T1000 (cell line): Measurements from ENCODE around the gene KRT6B.
"Not testable (repeated sequence)": the region's sequence is repeated elsewhere in the genome, so short reads cannot be mapped to it uniquely, and the experiment has no call there.

Experiments
- DNase-seq: peaks from one replicate; lab custom pipeline; 2025; ENCODE audit warnings: mixed read lengths; lab: John Stamatoyannopoulos, UW

The KRT6B gene

GRCh38 chr12:52469853-52470252 lies 17.9 kb upstream of the KRT6B start:
- DNase-seq: no peak

- DNase-seq: no peak
Measured at GRCh38 chr12:52464897-52465296, 13.0 kb upstream of the KRT6B start.

- no peak for DNase-seq
Measured at GRCh38 chr12:52461693-52462092, 9.7 kb upstream of the KRT6B start.

- no peak for DNase-seq
Measured at GRCh38 chr12:52458861-52459260, 6.9 kb upstream of the KRT6B start.

- DNase-seq: no peak
Measured at GRCh38 chr12:52455821-52456220, 3.9 kb upstream of the KRT6B start.

- DNase-seq: no peak
Measured at GRCh38 chr12:52454411-52455201, 2.7 kb upstream of the KRT6B start.

- no peak for DNase-seq
Measured at GRCh38 chr12:52448228-52448627, 3.7 kb downstream of the KRT6B start.

- not testable (repeated sequence) for DNase-seq
Measured at GRCh38 chr12:52447196-52447595, 4.8 kb downstream of the KRT6B start.

- no peak for DNase-seq
Measured at GRCh38 chr12:52446367-52447045, 5.4 kb downstream of the KRT6B start.

GRCh38 chr12:52445876-52446275 lies 6.1 kb downstream of the KRT6B start:
- DNase-seq: no peak

- DNase-seq: no peak
Measured at GRCh38 chr12:52444647-52445595, 7.0 kb downstream of the KRT6B start.

GRCh38 chr12:52443966-52444365 lies 8.0 kb downstream of the KRT6B start:
- no peak for DNase-seq

- no peak for DNase-seq
Measured at GRCh38 chr12:52442600-52443061, 9.3 kb downstream of the KRT6B start.

- DNase-seq: no peak
Measured at GRCh38 chr12:52441320-52441911, 10.5 kb downstream of the KRT6B start.

- DNase-seq: no peak
Measured at GRCh38 chr12:52440821-52441319, 11.1 kb downstream of the KRT6B start.

- DNase-seq: no peak
Measured at GRCh38 chr12:52439845-52440244, 12.1 kb downstream of the KRT6B start.

- no peak for DNase-seq
Measured at GRCh38 chr12:52439420-52439819, 12.5 kb downstream of the KRT6B start.

GRCh38 chr12:52438305-52439301 lies 13.3 kb downstream of the KRT6B start:
- DNase-seq: no peak

GRCh38 chr12:52437508-52437907 lies 14.4 kb downstream of the KRT6B start:
- no peak for DNase-seq

- DNase-seq: no peak
Measured at GRCh38 chr12:52436828-52437474, 15.0 kb downstream of the KRT6B start.
